ENCODE measurements around the gene MEI1.

The MEI1 gene

DNA sequence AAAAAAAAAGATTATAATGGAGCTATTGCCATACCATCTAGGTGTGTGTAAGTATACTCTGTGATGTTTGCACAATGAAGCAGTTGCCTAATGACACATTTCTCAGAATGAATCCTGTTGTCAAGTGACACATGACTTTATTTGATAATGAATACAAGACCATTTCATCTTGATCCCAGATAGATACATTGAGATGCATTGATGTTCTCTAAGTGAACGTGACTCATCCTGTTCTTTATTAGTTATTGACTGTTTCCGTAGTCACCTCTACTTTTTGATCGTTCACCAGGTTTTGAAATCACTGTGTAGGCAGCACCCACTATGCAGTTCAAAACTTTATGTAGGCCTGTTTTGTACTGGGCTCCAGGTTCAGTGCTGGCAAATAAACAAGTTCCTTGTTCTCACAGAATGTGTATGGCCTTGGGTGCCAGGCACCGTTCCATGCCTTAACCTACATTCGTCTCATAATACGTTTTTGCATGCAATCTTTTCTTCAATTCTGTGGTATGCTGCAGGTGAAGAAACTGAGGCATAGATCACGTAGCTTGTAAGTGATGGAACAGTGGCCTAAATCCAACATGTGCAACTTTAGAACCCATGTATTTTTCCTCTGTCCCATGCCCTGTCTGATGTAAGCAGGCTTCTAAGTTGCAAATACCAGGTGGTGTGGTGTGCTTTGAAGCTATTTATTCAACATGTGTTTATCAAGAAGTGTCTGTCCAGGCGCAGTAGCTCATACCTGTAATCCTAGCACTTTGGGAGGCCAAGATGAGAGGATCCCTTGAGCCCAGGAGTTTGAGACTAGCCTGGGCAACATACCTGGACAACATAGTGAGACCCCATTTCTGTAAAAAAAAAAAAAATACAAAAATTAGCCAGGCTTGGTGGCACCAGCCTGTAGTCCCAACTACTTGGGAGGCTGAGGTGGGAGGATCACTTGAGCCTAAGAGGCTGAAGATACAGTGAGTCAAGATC, 144.0 kb downstream of the MEI1 start:
- Histone ChIP-seq H3K9me3 (replicated peaks in 1 of 2; ENCODE audit: control insufficient read depth in 2 of 2, insufficient read depth in 1 of 2, low read depth in 1 of 2, low read length in 2 of 2) (peaks cover 0 to under 1% of the 10 kb centered on the region in 2 donors), H3K4ac (ENCODE audit: low read length) (no peak overlapping the region), H2AFZ (ENCODE audit: low read length) (no peak overlapping the region), H4K8ac (ENCODE audit: low read depth, low read length) (no peak overlapping the region), H2BK120ac (ENCODE audit: low read depth, low read length) (no peak overlapping the region), H3K27me3 (ENCODE audit: control insufficient read depth in 3 of 3, insufficient read depth in 3 of 3, low read depth in 1 of 3, low read length in 3 of 3) (no peaks in the 10 kb centered on the region), H3K23ac (ENCODE audit: low read depth, low read length, poor library complexity) (no peak overlapping the region), H3K9ac (ENCODE audit: low read depth, low read length, poor library complexity) (no peak overlapping the region), H3K27ac (replicated peaks; ENCODE audit: low read length) (no peak overlapping the region), H3K36me3 (replicated peaks in 1 of 2; ENCODE audit: control insufficient read depth in 2 of 2, insufficient read depth in 2 of 2, low read length in 2 of 2) (peaks cover 22 to 79% of the 10 kb centered on the region in 2 donors), H2BK15ac (ENCODE audit: low read length) (no peak overlapping the region), H2BK5ac (ENCODE audit: low read length) (no peak overlapping the region), H3K14ac (ENCODE audit: low read length) (no peak overlapping the region), H3K79me1 (ENCODE audit: low read depth, low read length) (peaks cover 22% of the 10 kb centered on the region), H3K4me1 (ENCODE audit: control insufficient read depth in 2 of 2, insufficient read depth in 1 of 2, low read depth in 1 of 2, low read length in 2 of 2) (peaks cover 21 to 31% of the 10 kb centered on the region in 2 donors), H3K4me3 (ENCODE audit: low read length in 2 of 2) (no peak overlapping the region), H4K91ac (ENCODE audit: low read depth, low read length, poor library complexity) (no peak overlapping the region), H3K4me2 (ENCODE audit: insufficient read depth, low read length, poor library complexity, severe bottlenecking) (no peak overlapping the region), H3K18ac (ENCODE audit: low read length) (no peak overlapping the region), H2BK12ac (ENCODE audit: low read length) (no peak overlapping the region), H2AK5ac (ENCODE audit: low read depth, low read length) (no peak overlapping the region)
- DNase-seq (ENCODE audit: low spot score): no peak
- no CpG with 5 or more reads among the region's 8 CpGs for WGBS, 2 donors (ENCODE audit: extremely low coverage in 2 of 2, insufficient read length in 2 of 2, insufficient replicate concordance in 1 of 2)

DNA sequence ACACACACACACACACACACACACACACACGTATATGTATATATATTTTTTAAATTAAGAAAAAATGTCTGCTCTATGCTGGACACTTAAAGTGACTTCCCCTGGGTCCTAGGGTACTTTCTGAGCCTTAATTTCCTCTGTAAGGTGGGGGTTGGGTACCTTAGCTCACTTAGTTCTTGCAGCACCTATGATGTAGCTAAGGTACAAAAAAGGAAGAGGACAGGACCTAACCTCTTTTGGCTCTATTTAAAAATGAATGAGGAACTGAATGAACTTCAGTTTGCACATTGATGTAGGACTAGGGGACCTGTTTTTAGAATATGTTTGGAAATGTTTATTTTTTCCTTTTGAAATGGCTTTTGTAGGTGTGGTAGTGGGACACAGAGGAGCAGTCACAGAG, 144.7 kb downstream of the MEI1 start:
- no peak overlapping the region for H2BK12ac ChIP-seq (ENCODE audit: low read length)
- no peak overlapping the region for H3K4me3 ChIP-seq (ENCODE audit: low read length in 2 of 2)
- no peak overlapping the region for H2BK5ac ChIP-seq (ENCODE audit: low read length)
- H3K4me2 ChIP-seq (ENCODE audit: insufficient read depth, low read length, poor library complexity, severe bottlenecking): no peak overlapping the region
- H3K9me3 ChIP-seq (replicated peaks in 1 of 2; ENCODE audit: control insufficient read depth in 2 of 2, insufficient read depth in 1 of 2, low read depth in 1 of 2, low read length in 2 of 2): peaks cover 0 to 4% of the 10 kb centered on the region in 2 donors
- peaks cover 25% of the 10 kb centered on the region for H3K79me1 ChIP-seq (ENCODE audit: low read depth, low read length)
- H2BK15ac ChIP-seq (ENCODE audit: low read length): no peak overlapping the region
- H3K9ac ChIP-seq (ENCODE audit: low read depth, low read length, poor library complexity): no peak overlapping the region
- H4K8ac ChIP-seq (ENCODE audit: low read depth, low read length): no peak overlapping the region
- no CpG with 5 or more reads among the region's 1 CpG for WGBS, 2 donors (ENCODE audit: extremely low coverage in 2 of 2, insufficient read length in 2 of 2, insufficient replicate concordance in 1 of 2)
- no peaks in the 10 kb centered on the region for H3K27me3 ChIP-seq (ENCODE audit: control insufficient read depth in 3 of 3, insufficient read depth in 3 of 3, low read depth in 1 of 3, low read length in 3 of 3)
- H2BK120ac ChIP-seq (ENCODE audit: low read depth, low read length): no peak overlapping the region
- no peak overlapping the region for H3K27ac ChIP-seq (replicated peaks; ENCODE audit: low read length)
- H2AK5ac ChIP-seq (ENCODE audit: low read depth, low read length): no peak overlapping the region
- H3K18ac ChIP-seq (ENCODE audit: low read length): no peak overlapping the region
- no peak overlapping the region for H4K91ac ChIP-seq (ENCODE audit: low read depth, low read length, poor library complexity)
- no peak overlapping the region for H3K23ac ChIP-seq (ENCODE audit: low read depth, low read length, poor library complexity)
- H3K36me3 ChIP-seq (replicated peaks in 1 of 2; ENCODE audit: control insufficient read depth in 2 of 2, insufficient read depth in 2 of 2, low read length in 2 of 2): peaks cover 21 to 79% of the 10 kb centered on the region in 2 donors
- no peak overlapping the region for H3K14ac ChIP-seq (ENCODE audit: low read length)
- no peak overlapping the region for H2AFZ ChIP-seq (ENCODE audit: low read length)
- peaks cover 17 to 28% of the 10 kb centered on the region in 2 donors for H3K4me1 ChIP-seq (ENCODE audit: control insufficient read depth in 2 of 2, insufficient read depth in 1 of 2, low read depth in 1 of 2, low read length in 2 of 2)
- no peak for DNase-seq (ENCODE audit: low spot score)
- no peak overlapping the region for H3K4ac ChIP-seq (ENCODE audit: low read length)

DNA sequence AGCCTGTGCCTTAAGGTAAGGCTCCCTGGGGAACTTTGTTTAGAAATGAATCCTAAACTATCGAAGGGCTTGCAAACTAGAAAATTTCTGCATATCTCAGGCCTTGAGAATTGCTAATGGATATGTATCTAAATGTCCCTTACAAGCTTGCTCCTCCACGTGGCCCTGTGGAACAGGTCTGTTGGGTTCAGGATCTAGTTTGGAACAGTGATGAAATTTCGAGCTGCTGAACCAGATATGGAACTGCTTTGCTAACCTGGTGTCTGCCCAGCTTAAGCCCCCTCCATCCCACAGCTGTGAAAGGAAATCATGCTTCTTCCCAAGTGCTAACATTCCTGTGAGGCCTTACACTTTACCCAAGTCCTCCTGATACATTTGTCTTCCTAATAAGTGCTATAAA, 145.2 kb downstream of the MEI1 start:
- no peak overlapping the region for H3K4me3 ChIP-seq (ENCODE audit: low read length in 2 of 2)
- H3K4me1 ChIP-seq (ENCODE audit: control insufficient read depth in 2 of 2, insufficient read depth in 1 of 2, low read depth in 1 of 2, low read length in 2 of 2): peaks cover 17 to 26% of the 10 kb centered on the region in 2 donors
- H3K79me1 ChIP-seq (ENCODE audit: low read depth, low read length): peaks cover 22% of the 10 kb centered on the region
- H3K18ac ChIP-seq (ENCODE audit: low read length): no peak overlapping the region
- no CpG with 5 or more reads among the region's 3 CpGs for WGBS, 2 donors (ENCODE audit: extremely low coverage in 2 of 2, insufficient read length in 2 of 2, insufficient replicate concordance in 1 of 2)
- no peak overlapping the region for H3K4me2 ChIP-seq (ENCODE audit: insufficient read depth, low read length, poor library complexity, severe bottlenecking)
- peaks cover 18 to 79% of the 10 kb centered on the region in 2 donors for H3K36me3 ChIP-seq (replicated peaks in 1 of 2; ENCODE audit: control insufficient read depth in 2 of 2, insufficient read depth in 2 of 2, low read length in 2 of 2)
- H2BK120ac ChIP-seq (ENCODE audit: low read depth, low read length): no peak overlapping the region
- H3K23ac ChIP-seq (ENCODE audit: low read depth, low read length, poor library complexity): no peak overlapping the region
- no peak overlapping the region for H2AK5ac ChIP-seq (ENCODE audit: low read depth, low read length)
- H4K8ac ChIP-seq (ENCODE audit: low read depth, low read length): no peak overlapping the region
- H3K4ac ChIP-seq (ENCODE audit: low read length): no peak overlapping the region
- H3K27ac ChIP-seq (replicated peaks; ENCODE audit: low read length): peak overlapping the region; percentile 24
- no peak overlapping the region for H2BK5ac ChIP-seq (ENCODE audit: low read length)
- H2BK12ac ChIP-seq (ENCODE audit: low read length): no peak overlapping the region
- DNase-seq (ENCODE audit: low spot score): no peak
- H2BK15ac ChIP-seq (ENCODE audit: low read length): no peak overlapping the region
- no peak overlapping the region for H3K14ac ChIP-seq (ENCODE audit: low read length)
- peaks cover 0 to 4% of the 10 kb centered on the region in 2 donors for H3K9me3 ChIP-seq (replicated peaks in 1 of 2; ENCODE audit: control insufficient read depth in 2 of 2, insufficient read depth in 1 of 2, low read depth in 1 of 2, low read length in 2 of 2)
- H2AFZ ChIP-seq (ENCODE audit: low read length): no peak overlapping the region
- no peak overlapping the region for H3K9ac ChIP-seq (ENCODE audit: low read depth, low read length, poor library complexity)
- no peak overlapping the region for H4K91ac ChIP-seq (ENCODE audit: low read depth, low read length, poor library complexity)
- no peaks in the 10 kb centered on the region for H3K27me3 ChIP-seq (ENCODE audit: control insufficient read depth in 3 of 3, insufficient read depth in 3 of 3, low read depth in 1 of 3, low read length in 3 of 3)

Measured in neuronal stem cell (in vitro differentiated cells).